GM23248 (cell line): ENCODE results near the gene POLA1. TPM values are rescaled to one million over a fixed set of nuclear protein-coding genes. Genes with fewer than 3 reads are reported as not detected.

ENCODE experiments used
- DNase-seq: peaks from one replicate; pipeline ENCODE4 v3.0.0-alpha.2; 2015
- H2AFZ ChIP-seq: fragments of 200-600 bp; sonication (generic); 2 replicates; pipeline ENCODE4 v1.6.1; 2016; ENCODE audit warnings: antibody characterized with exemption
- H3F3A ChIP-seq: fragments of 200-600 bp; sonication (generic); 2 replicates; pipeline ENCODE4 v1.6.1; 2016; ENCODE audit warnings: mild to moderate bottlenecking, antibody characterized with exemption, mixed run types; ENCODE audit not compliant: insufficient read depth
- H3K27ac ChIP-seq: fragments of 200-600 bp; sonication (generic); 2 replicates; pipeline ENCODE4 v1.5.1; 2016; ENCODE audit warnings: mild to moderate bottlenecking
- H3K27me3 ChIP-seq: fragments of 200-600 bp; sonication (generic); replicated peaks from 2 replicates; pipeline ENCODE4 v1.6.1; 2016; ENCODE audit warnings: mild to moderate bottlenecking; ENCODE audit not compliant: insufficient read depth
- H3K36me3 ChIP-seq: fragments of 200-600 bp; sonication (generic); 2 replicates; pipeline ENCODE4 v1.6.1; 2016; ENCODE audit warnings: low read depth, mild to moderate bottlenecking
- H3K4me1 ChIP-seq: fragments of 200-600 bp; sonication (generic); 2 replicates; pipeline ENCODE4 v1.6.1; 2016; ENCODE audit warnings: mild to moderate bottlenecking; ENCODE audit not compliant: insufficient read depth
- H3K4me2 ChIP-seq: fragments of 200-600 bp; sonication (generic); one replicate; pipeline ENCODE4 v1.6.1; 2016; ENCODE audit warnings: mild to moderate bottlenecking; ENCODE audit not compliant: unreplicated experiment
- H3K4me3 ChIP-seq: fragments of 200-600 bp; sonication (generic); 2 replicates; pipeline ENCODE4 v1.5.1; 2016; ENCODE audit warnings: mild to moderate bottlenecking
- H3K79me2 ChIP-seq: fragments of 200-600 bp; sonication (generic); 2 replicates; pipeline ENCODE4 v1.6.1; 2016; ENCODE audit warnings: mild to moderate bottlenecking; ENCODE audit not compliant: insufficient read depth
- H3K9ac ChIP-seq: fragments of 200-600 bp; sonication (generic); 2 replicates; pipeline ENCODE4 v1.6.1; 2016; ENCODE audit warnings: mild to moderate bottlenecking
- H3K9me2 ChIP-seq: fragments of 200-600 bp; sonication (generic); 2 replicates; pipeline ENCODE4 v1.6.1; 2016; ENCODE audit warnings: mixed run types, mild to moderate bottlenecking, moderate library complexity; ENCODE audit not compliant: insufficient read depth
- H3K9me3 ChIP-seq: fragments of 200-600 bp; sonication (generic); one replicate; pipeline ENCODE4 v1.6.1; 2017; ENCODE audit warnings: low read depth
- H4K20me1 ChIP-seq: fragments of 200-600 bp; sonication (generic); 2 replicates; pipeline ENCODE4 v1.6.0; 2016; ENCODE audit not compliant: insufficient read depth
- EZH2 ChIP-seq: fragments of 200-600 bp; sonication (generic); IDR thresholded peaks from 2 replicates; pipeline ENCODE4 v1.6.1; 2018; ENCODE audit warnings: antibody characterized with exemption, mild to moderate bottlenecking; ENCODE audit not compliant: insufficient read depth, poor library complexity, severe bottlenecking
- EZH2phosphoT487 ChIP-seq: fragments of 200-600 bp; sonication (generic); IDR thresholded peaks from 2 replicates; pipeline ENCODE4 v1.6.1; 2018; ENCODE audit warnings: antibody characterized with exemption, moderate library complexity, mild to moderate bottlenecking, low read depth; ENCODE audit not compliant: insufficient read depth
- WGBS, 2 experiments: methylation state at CpG; one replicate each; pipeline ENCODE4 v1.1.6; 2015 to 2017; ENCODE audit warnings: low lambda C conversion rate in 2 of 2, low coverage in 1 of 2; ENCODE audit errors: missing lambda C conversion rate in 2 of 2; 5-methylcytosine and 5-hydroxymethylcytosine counted together
- in situ Hi-C: fragments of 300-500 bp; cut with MboI; formaldehyde crosslinking; loops from 2 replicates; pipeline ENCODE4 v1.15.0; 2020
- polyA plus RNA-seq: library from polyadenylated mRNA; unstranded; fragments of >200 nt; fragmentation: Nextera tagmentation; extraction: Ambion mirVana; gene quantifications from 2 replicates; pipeline ENCODE4 v1.2.1, GENCODE V29; 2016
- total RNA-seq: library from RNA; depleted of rRNA; stranded (reverse); fragments of >200 nt; shearing (Covaris generic); gene quantifications from 2 replicates; pipeline ENCODE4 v1.2.3, GENCODE V29; 2014

Gene POLA1
- total and polyA plus RNA-seq, 2 experiments from 2014 or later: 4.1 to 6.7 TPM

DNA sequence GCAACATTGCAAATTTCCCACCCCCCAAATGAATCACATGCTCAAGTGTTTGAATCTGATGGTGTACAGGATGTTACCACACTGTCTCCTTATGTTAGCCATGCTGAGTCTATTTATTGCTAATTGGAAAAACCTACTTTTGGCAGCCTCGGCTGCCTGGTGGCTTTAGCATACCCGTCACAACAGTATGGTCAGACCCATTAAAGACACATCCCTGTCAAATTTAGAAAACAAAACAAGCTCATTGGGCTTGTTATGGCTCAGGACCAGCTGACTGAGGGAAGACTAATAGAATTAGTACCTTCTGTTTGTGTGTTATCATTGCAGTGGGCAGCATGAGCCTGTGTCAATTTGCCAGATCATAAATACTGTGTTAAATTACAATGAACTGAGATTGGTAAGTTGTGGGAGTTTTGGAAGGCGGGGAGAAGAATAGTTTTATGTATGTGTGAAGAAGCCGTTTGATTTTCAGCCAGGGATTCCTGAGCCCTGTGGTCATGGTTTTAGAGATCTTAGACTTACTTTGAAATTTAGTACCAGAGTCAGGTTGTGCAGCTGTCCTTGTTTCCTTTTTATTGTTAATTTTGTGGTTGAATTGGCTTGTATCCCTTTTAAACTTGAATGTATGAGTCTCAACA is 66.8 kb downstream of the POLA1 start:
- H4K20me1 ChIP-seq: no peaks in the 10 kb centered on the region
- 10 to 26% methylated on average over 4 of the region's 4 CpGs for WGBS, 2 experiments
- H3K4me1 ChIP-seq: peaks cover 11% of the 10 kb centered on the region
- no peaks in the 10 kb centered on the region for H3K36me3 ChIP-seq
- no peaks in the 10 kb centered on the region for H3K27me3 ChIP-seq
- peak; percentile 55 for DNase-seq
- H3K27ac ChIP-seq: peak overlapping the region; percentile 39
- H3F3A ChIP-seq: 0 out of 2 replicates have a peak, but pooled peaks cover 14% of the 10 kb centered on the region
- H3K9ac ChIP-seq: no peak overlapping the region
- no peak overlapping the region for H3K4me3 ChIP-seq
- TF ChIP-seq EZH2 (no peak), EZH2phosphoT487 (no peak)
- no peaks in the 10 kb centered on the region for H3K9me3 ChIP-seq
- no peaks in the 10 kb centered on the region for H3K79me2 ChIP-seq
- H3K4me2 ChIP-seq: peak overlapping the region; percentile 42
- H3K9me2 ChIP-seq: no peaks in the 10 kb centered on the region
- no peak overlapping the region for H2AFZ ChIP-seq
- in situ Hi-C loops: no loop called here

DNA sequence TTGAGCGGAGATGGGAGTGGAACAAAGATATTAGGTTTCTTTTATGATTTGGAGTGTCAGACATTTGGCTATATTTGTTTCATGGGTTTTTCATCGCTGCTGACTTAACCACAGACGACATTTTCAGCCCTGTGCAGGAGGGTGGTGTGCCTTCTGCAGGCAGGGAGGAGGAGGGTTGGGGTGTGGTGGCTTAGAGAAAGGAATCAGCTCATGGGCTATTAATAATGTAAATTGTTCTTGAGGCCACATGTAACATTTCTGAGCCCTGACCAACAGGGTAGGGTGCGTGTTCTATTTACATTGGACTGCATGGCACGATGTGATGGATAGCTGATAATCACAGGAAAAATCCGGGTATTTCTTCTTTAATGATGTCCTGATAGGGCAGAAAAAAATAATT is 67.6 kb downstream of the POLA1 start:
- Histone ChIP-seq H3K4me3 (no peak overlapping the region), H3K9me2 (no peaks in the 10 kb centered on the region), H4K20me1 (no peaks in the 10 kb centered on the region), H3K79me2 (no peaks in the 10 kb centered on the region), H3F3A (0 out of 2 replicates have a peak, but pooled peaks cover 14% of the 10 kb centered on the region), H3K4me2 (no peak overlapping the region), H3K36me3 (no peaks in the 10 kb centered on the region), H3K4me1 (peaks cover 11% of the 10 kb centered on the region), H2AFZ (no peak overlapping the region), H3K27ac (no peak overlapping the region), H3K9me3 (no peaks in the 10 kb centered on the region), H3K27me3 (no peaks in the 10 kb centered on the region), H3K9ac (no peak overlapping the region)
- in situ Hi-C loops: no loop called here
- no peak for TF ChIP-seq EZH2
- TF ChIP-seq EZH2phosphoT487: no peak
- WGBS, 2 experiments: 98 to 99% methylated on average over 6 of the region's 6 CpGs
- no peak for DNase-seq

DNA sequence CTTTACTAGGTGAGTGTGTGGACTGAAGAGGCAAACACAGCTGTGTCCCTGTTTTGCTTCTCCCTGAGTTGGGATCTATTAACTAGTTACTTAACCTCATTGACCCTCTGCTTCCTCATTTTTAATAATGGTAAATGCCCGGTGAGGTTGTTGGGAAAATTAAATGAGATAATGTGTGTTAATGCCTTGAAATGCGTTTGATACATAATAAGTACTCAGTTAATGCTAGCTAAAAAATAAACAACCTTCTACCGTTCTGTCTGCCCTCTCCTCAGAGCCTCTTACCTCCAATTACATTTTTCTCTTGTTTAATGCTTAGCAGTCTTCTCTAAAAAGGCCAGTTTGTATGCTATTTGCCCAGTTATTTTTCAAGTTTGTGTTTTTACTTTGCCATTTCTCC is 70.3 kb downstream of the POLA1 start:
- H3K27ac ChIP-seq: no peak overlapping the region
- no peaks in the 10 kb centered on the region for H3K9me3 ChIP-seq
- H3K9ac ChIP-seq: no peak overlapping the region
- no peaks in the 10 kb centered on the region for H3K79me2 ChIP-seq
- no peaks in the 10 kb centered on the region for H3K27me3 ChIP-seq
- no peak overlapping the region for H3K4me2 ChIP-seq
- WGBS, 2 experiments: 68 to 86% methylated on average over 2 to 3 of the region's 3 CpGs
- H3K36me3 ChIP-seq: no peaks in the 10 kb centered on the region
- TF ChIP-seq EZH2phosphoT487: no peak
- no peak for TF ChIP-seq EZH2
- H3K4me3 ChIP-seq: no peak overlapping the region
- peaks cover 11% of the 10 kb centered on the region for H3K4me1 ChIP-seq
- no peaks in the 10 kb centered on the region for H4K20me1 ChIP-seq
- H2AFZ ChIP-seq: no peak overlapping the region
- 0 out of 2 replicates have a peak, but pooled peaks cover 14% of the 10 kb centered on the region for H3F3A ChIP-seq
- in situ Hi-C loops: no loop called here
- H3K9me2 ChIP-seq: no peaks in the 10 kb centered on the region
- no peak for DNase-seq

GRCh38 chrX:24767557-24767956 is 73.8 kb downstream of the POLA1 start:
- no peaks in the 10 kb centered on the region for H3K9me2 ChIP-seq
- TF ChIP-seq EZH2phosphoT487 (no peak), EZH2 (no peak)
- in situ Hi-C loops: no loop called here
- H3K9me3 ChIP-seq: no peaks in the 10 kb centered on the region
- no peaks in the 10 kb centered on the region for H3K4me1 ChIP-seq
- no peak overlapping the region for H2AFZ ChIP-seq
- H3K4me3 ChIP-seq: no peak overlapping the region
- H3K4me2 ChIP-seq: no peak overlapping the region
- H3K79me2 ChIP-seq: no peaks in the 10 kb centered on the region
- H4K20me1 ChIP-seq: no peaks in the 10 kb centered on the region
- H3K36me3 ChIP-seq: no peaks in the 10 kb centered on the region
- no peak overlapping the region for H3K27ac ChIP-seq
- 83 to 92% methylated on average over 1 of the region's 1 CpG for WGBS, 2 experiments
- H3K9ac ChIP-seq: no peak overlapping the region
- no peaks in the 10 kb centered on the region for H3F3A ChIP-seq
- no peaks in the 10 kb centered on the region for H3K27me3 ChIP-seq
- peak; percentile 6 for DNase-seq
